ENCODE results near the gene B4GALT6. TPM values are rescaled to one million over a fixed set of nuclear protein-coding genes. Genes with fewer than 3 reads are reported as not detected.
"Not testable (repeated sequence)": the region's sequence is repeated elsewhere in the genome, so short reads cannot be mapped to it uniquely, and the experiment has no call there.

Gene B4GALT6, protein sequence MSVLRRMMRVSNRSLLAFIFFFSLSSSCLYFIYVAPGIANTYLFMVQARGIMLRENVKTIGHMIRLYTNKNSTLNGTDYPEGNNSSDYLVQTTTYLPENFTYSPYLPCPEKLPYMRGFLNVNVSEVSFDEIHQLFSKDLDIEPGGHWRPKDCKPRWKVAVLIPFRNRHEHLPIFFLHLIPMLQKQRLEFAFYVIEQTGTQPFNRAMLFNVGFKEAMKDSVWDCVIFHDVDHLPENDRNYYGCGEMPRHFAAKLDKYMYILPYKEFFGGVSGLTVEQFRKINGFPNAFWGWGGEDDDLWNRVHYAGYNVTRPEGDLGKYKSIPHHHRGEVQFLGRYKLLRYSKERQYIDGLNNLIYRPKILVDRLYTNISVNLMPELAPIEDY
- 1 to 10 TPM; 1.1 to 2.0 TPM for total RNA-seq

DNA sequence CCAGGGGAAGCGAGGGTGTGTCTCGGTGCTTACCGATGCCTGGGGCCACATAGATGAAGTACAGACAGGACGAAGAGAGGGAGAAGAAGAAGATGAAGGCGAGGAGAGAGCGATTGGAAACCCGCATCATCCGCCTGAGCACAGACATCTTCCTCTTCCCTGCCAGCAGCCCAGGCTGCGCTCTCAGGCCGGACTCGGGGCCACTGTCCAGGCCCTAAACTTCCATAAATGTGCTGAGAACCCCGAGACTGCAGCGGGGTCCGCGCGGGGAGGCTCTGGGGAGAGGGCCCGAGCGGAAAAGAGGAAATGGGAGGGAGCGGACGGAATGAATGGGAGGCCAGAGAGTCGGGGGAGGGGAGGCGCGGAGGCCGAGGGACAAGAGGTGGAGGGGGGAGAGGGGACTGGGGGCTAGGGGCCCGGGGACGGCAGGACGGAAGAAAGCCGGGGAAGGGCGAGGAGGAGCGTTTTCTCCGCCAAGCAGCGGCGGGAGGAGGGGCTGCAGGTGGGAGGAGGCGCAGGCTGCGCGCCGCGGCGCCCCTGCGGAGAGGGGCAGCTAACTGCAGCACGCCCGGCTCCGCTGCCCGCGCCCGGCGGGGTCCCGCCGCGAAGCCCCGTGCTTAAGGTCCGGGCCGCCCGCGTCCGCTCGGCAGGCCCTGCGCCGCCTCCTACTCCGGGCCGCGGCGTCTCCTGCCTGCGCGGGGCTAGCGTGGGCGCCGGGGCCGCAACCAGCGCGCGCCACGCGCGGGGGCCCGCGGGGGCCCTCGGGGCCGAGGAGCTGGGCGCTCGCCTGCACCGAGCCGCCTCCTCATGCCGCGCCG lies at the start of gene B4GALT6:
B4GALT6 (minus strand) TSS at position 303 of the 818 bp plus-strand sequence; CDS start at position 148, 155 bp downstream.
- Mint-ChIP-seq H3K9me3 (no peaks in the 10 kb centered on the region), H3K36me3 (ENCODE audit: low read depth) (no peaks in the 10 kb centered on the region), H3K27me3 (peaks cover 49% of the 10 kb centered on the region), H3K4me1 (peaks cover 20% of the 10 kb centered on the region), H3K27ac (peak within 1 kb of the TSS; percentile 43), H3K4me3 (peak within 1 kb of the TSS; percentile 75)
- POLR2A ChIA-PET: no interaction called here
- CTCF ChIA-PET: interaction anchor here (0.5 to 1.3 kb wide), 3 partner anchors 15 to 417 kb away, joined by 3 to 4 read pairs (median 3); no protein-coding TSS in a partner anchor
- DNase-seq: peak; percentile 12

DNA sequence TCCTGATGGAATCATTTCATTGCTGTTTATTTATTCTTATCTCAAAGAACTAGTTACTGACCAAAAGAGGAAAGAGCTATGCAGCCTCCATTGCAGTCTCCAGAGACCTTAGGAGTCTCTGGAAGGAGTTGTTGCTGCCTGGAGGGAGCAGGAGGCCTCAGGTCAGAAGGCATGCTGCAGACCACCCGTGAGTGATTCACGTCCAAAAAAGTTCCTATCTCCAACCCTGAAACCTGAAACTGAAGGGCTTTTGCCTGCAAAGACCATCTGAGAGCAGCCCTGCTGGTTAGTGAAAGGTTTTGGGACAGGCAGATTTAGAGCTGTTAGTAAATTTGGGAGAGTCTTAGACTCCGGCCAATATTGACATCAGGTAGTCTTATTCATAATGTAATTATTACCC lies 47.2 kb upstream of the B4GALT6 start:
- CTCF ChIA-PET: interaction anchor here (1.3 kb wide), 1 partner anchor 10 kb away, joined by 3 read pairs; no protein-coding TSS in a partner anchor
- POLR2A ChIA-PET: no interaction called here
- no peak overlapping the region for H3K4me3 Mint-ChIP-seq
- no peak for DNase-seq
- peaks cover 22% of the 10 kb centered on the region for H3K27me3 Mint-ChIP-seq
- no peaks in the 10 kb centered on the region for H3K9me3 Mint-ChIP-seq
- H3K36me3 Mint-ChIP-seq (ENCODE audit: low read depth): no peaks in the 10 kb centered on the region
- H3K4me1 Mint-ChIP-seq: no peaks in the 10 kb centered on the region
- H3K27ac Mint-ChIP-seq: no peak overlapping the region

DNA sequence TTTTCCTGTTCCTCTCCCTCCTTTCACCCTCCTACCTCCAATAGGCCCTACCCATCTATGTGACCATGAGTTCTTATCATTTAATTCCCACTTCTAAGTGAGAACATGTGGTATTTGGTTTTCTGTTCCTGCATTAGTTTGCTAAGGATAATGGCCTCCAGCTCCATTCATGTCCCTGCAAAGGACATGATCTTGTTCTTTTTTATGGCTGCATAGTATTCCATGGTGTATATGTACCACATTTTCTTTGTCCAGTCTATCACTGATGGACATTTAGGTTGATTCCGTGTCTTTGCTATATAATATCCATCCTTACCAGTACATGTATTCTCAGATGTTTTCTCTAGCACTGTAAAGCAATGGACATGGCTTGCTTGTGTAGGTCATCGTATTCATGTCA lies 44.8 kb upstream of the B4GALT6 start:
- H3K4me1 Mint-ChIP-seq; H3K9me3 Mint-ChIP-seq; H3K36me3 Mint-ChIP-seq (ENCODE audit: low read depth); H3K27ac Mint-ChIP-seq; H3K4me3 Mint-ChIP-seq; POLR2A ChIA-PET; CTCF ChIA-PET; DNase-seq: not testable (repeated sequence)
- peaks cover 26% of the 10 kb centered on the region for H3K27me3 Mint-ChIP-seq

DNA sequence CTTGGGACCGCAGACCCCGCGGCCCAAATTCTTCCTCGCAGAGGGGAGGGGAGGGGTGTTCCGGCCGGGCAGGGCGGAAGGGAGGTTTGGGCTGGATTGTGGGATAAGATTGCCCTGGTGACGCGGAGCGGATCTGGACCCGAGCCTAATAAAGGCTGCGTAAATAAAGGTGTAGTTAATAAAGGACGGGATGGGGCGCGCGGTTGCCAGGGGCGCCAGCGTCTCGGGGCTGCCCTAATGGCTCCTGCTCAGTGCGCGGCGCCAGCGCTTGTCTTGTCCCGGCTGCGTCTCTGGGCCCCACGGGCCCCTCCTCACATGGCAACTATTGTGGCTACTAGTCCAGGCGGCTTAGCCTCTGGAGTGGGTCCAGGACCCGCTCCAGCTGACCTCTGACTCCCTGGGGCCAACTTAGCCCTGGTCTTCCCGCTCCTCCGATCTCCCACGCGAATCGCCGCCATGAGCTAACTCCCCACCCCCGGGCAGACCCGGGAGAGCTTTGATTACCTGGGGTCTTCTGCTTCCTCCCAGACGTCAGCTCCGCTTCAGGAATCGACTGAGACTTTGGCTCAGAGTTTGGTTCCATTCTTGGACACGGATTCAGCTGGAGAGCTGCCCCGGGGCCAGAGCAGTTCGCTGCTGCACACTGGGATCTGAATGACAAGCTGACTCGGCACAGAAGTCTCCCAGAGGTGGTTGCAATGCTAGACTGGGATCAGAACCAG lies 39.8 kb upstream of the B4GALT6 start:
- Mint-ChIP-seq H3K4me1 (peaks cover 4% of the 10 kb centered on the region), H3K27me3 (peaks cover 27% of the 10 kb centered on the region), H3K9me3 (peaks cover 5% of the 10 kb centered on the region), H3K27ac (no peak overlapping the region), H3K4me3 (peak overlapping the region; percentile 55), H3K36me3 (ENCODE audit: low read depth) (peaks cover 3% of the 10 kb centered on the region)
- CTCF ChIA-PET: interaction anchor here (1.0 to 1.1 kb wide), 2 partner anchors 7 to 9 kb away, joined by 3 read pairs; no protein-coding TSS in a partner anchor
- DNase-seq: no peak
- POLR2A ChIA-PET: no interaction called here

DNA sequence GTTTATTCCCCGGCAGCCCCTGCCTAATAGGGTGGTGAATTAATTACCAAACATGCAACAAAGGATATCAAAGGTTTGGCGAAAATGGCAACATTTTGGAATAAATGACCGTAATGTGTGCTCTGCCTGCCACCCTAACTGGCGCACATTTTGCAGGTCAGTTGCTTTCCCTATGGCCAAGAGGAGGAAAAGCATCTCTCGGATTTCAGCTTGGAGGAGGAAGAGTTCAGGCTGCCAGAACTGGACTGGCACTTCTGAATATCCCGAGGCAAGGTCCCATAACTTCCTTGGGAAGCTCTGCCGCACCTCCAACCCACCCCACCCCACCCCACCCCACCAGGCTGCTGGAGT lies 39.2 kb upstream of the B4GALT6 start:
- Mint-ChIP-seq H3K9me3 (peaks cover 5% of the 10 kb centered on the region), H3K4me1 (peaks cover 4% of the 10 kb centered on the region), H3K4me3 (no peak overlapping the region), H3K36me3 (ENCODE audit: low read depth) (peaks cover 3% of the 10 kb centered on the region), H3K27ac (no peak overlapping the region), H3K27me3 (peaks cover 27% of the 10 kb centered on the region)
- CTCF ChIA-PET: interaction anchor here (1.4 kb wide), 1 partner anchor 39 kb away, joined by 3 read pairs; the partner anchor contains the start of gene B4GALT6
- POLR2A ChIA-PET: no interaction called here
- no peak for DNase-seq

DNA sequence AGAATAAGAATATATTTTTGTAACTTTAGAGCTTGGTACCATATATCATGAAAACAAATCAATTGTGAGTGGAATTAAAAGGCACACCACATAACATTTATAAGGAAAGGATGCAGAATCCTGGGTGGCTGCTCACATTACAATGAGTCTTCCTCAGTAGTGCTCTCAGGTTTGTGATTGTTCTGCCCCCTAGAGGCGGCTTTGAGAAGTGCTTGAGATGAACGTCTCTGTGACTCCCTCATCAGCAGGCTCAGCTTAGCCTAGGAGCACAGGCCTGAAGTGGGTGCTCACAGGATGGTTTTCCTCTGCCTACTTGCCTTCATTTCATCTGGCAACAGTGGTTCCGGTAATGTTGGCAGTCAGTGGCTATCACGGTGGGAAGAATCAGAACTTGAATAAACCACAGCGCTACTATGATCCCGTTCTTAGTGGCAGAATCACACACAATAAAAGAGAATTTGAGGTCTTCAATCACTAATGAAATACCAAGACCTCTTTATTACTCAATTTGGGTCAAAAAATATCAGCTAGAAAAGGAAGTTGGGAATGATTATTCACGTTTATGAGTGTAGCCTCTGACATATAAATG lies 38.1 kb upstream of the B4GALT6 start:
- H3K27ac Mint-ChIP-seq: no peak overlapping the region
- peaks cover 5% of the 10 kb centered on the region for H3K9me3 Mint-ChIP-seq
- CTCF ChIA-PET: interaction anchor here (0.9 to 1.4 kb wide), 3 partner anchors 8 to 166 kb away, joined by 3 to 7 read pairs (median 3); partner anchors contain the start of gene B4GALT6
- H3K4me3 Mint-ChIP-seq: no peak overlapping the region
- DNase-seq: peak; percentile 84
- H3K4me1 Mint-ChIP-seq: peaks cover 4% of the 10 kb centered on the region
- POLR2A ChIA-PET: no interaction called here
- H3K36me3 Mint-ChIP-seq (ENCODE audit: low read depth): peaks cover 3% of the 10 kb centered on the region
- peaks cover 26% of the 10 kb centered on the region for H3K27me3 Mint-ChIP-seq

DNA sequence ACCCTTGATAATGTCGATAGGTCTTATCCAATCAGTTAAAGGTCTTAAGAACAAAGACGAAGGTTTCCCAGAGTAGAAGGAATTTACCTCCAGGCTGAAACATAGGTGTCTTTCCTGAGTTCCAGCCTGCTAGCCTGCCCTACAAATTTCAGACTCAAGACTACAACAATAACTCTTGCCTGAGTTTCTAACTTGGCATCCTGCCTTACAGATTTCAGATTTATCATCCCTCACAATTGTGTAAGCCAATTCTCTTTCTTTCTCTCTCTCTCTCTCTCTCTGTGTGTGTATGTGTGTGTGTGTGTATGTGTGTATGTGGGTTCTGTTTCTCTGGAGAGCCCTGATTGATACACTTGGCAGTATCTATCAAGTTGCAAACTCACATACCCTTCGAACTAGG lies 37.2 kb upstream of the B4GALT6 start:
- Mint-ChIP-seq H3K9me3 (peaks cover 5% of the 10 kb centered on the region), H3K27ac (no peak overlapping the region), H3K27me3 (peaks cover 23% of the 10 kb centered on the region), H3K4me1 (peaks cover 4% of the 10 kb centered on the region), H3K36me3 (ENCODE audit: low read depth) (peaks cover 3% of the 10 kb centered on the region), H3K4me3 (no peak overlapping the region)
- CTCF ChIA-PET: interaction anchor here (1.0 kb wide), 1 partner anchor 165 kb away, joined by 7 read pairs; no protein-coding TSS in a partner anchor
- DNase-seq: no peak
- POLR2A ChIA-PET: no interaction called here

DNA sequence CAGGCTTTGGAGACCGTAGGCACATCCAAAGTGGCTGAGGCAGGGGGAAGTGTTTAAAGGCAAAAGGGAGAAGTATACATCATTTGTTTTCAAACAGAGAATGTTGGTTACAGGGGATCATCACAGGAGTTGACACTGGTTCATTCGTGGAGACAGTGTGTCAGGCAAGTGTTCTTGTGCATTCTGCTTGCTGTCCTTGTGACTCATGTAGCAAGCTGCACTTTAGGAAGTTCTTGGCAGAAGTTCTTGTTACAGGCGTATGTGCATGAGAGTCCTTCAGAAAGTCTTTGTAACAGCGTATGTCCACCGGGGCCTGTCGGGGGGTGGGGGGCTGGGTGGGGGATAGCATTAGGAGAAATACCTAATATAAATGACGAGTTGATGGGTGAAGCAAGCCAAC lies 36.5 kb upstream of the B4GALT6 start:
- H3K4me3 Mint-ChIP-seq: no peak overlapping the region
- peaks cover 4% of the 10 kb centered on the region for H3K4me1 Mint-ChIP-seq
- peaks cover 5% of the 10 kb centered on the region for H3K9me3 Mint-ChIP-seq
- H3K27ac Mint-ChIP-seq: no peak overlapping the region
- CTCF ChIA-PET: no interaction called here
- DNase-seq: no peak
- H3K36me3 Mint-ChIP-seq (ENCODE audit: low read depth): peaks cover 3% of the 10 kb centered on the region
- POLR2A ChIA-PET: no interaction called here
- H3K27me3 Mint-ChIP-seq: peaks cover 23% of the 10 kb centered on the region

DNA sequence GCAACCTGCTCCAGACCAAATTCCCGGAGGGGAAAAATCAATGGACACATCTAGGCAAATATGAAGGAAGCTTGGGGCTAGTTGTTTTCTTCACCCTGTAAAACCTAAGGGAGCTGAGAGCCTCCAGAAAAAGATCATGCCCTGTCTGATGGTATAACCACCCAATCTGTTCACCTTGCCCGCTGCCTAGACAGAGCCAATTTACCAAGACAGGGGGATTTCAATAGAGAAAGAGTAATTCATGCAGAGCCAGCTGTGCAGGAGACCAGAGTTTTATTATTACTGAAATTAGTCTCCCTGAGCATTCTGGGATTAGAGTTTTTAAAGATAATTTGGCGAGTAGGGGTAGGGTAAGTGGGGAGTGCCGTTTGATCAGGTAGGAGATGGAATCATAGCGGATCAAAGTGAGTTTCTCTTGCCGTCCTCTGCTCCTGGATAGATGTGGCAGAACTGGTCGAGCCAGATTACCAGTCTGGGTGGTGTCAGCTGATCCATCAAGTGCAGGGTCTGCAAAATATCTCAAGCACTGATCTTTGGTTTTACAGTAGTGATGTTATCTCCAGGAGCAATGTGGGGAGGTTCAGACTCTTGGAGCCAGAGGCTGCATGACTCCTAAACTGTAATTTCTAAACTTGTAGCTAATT lies 35.1 kb upstream of the B4GALT6 start:
- Mint-ChIP-seq H3K9me3 (peaks cover 5% of the 10 kb centered on the region), H3K36me3 (ENCODE audit: low read depth) (peaks cover 3% of the 10 kb centered on the region), H3K27me3 (peaks cover 20% of the 10 kb centered on the region), H3K27ac (no peak overlapping the region), H3K4me3 (no peak overlapping the region), H3K4me1 (peaks cover 3% of the 10 kb centered on the region)
- POLR2A ChIA-PET: no interaction called here
- no peak for DNase-seq
- CTCF ChIA-PET: interaction anchor here (0.6 kb wide), 1 partner anchor 101 kb away, joined by 6 read pairs; no protein-coding TSS in a partner anchor

DNA sequence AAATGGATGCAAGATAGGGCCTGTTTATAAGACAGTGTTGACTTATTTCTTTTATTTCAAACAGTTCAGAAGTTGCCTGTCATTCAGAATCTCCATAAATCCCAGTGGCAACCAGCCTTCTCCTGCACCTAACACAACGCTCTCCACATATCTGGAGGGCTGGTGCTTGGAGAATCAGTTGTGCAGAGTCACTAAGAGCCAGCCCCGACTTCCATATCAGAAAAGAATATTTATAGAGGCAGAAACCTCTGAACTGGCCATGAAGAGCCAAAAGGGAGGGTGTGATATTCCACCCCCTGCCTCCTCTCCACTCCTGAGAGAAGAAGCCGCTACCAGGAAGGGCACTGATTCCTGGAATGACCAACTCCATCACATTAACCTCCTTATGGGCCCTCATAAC lies 34.0 kb upstream of the B4GALT6 start:
- H3K4me3 Mint-ChIP-seq: no peak overlapping the region
- peaks cover 12% of the 10 kb centered on the region for H3K27me3 Mint-ChIP-seq
- CTCF ChIA-PET: no interaction called here
- H3K4me1 Mint-ChIP-seq: no peaks in the 10 kb centered on the region
- DNase-seq: no peak
- H3K9me3 Mint-ChIP-seq: peaks cover 5% of the 10 kb centered on the region
- H3K36me3 Mint-ChIP-seq (ENCODE audit: low read depth): peaks cover 3% of the 10 kb centered on the region
- H3K27ac Mint-ChIP-seq: no peak overlapping the region
- POLR2A ChIA-PET: no interaction called here

DNA sequence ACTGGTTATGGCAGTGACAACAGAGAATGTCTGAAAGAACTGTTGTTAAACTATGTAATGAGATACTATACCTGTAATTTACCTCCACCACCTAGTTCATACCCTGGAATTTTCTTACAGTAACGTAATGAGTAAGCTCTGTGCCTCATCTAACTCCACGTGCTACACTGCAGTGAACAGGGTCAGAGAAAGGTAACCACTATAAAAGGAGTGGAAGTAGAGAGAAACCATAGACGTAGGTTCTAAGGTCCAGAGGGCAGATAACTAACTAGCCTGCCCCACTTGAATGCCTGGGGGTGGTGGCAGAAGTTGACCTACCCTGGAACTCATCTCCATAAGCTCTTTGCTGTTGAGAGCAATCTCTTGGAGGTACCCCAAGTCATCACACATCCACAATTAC lies 32.0 kb upstream of the B4GALT6 start:
- H3K4me3 Mint-ChIP-seq: no peak overlapping the region
- peaks cover 5% of the 10 kb centered on the region for H3K9me3 Mint-ChIP-seq
- peaks cover 5% of the 10 kb centered on the region for H3K27me3 Mint-ChIP-seq
- no peak for DNase-seq
- peaks cover 3% of the 10 kb centered on the region for H3K36me3 Mint-ChIP-seq (ENCODE audit: low read depth)
- POLR2A ChIA-PET: no interaction called here
- no peaks in the 10 kb centered on the region for H3K4me1 Mint-ChIP-seq
- CTCF ChIA-PET: interaction anchor here (1.4 kb wide), 1 partner anchor 9 kb away, joined by 3 read pairs; no protein-coding TSS in a partner anchor
- H3K27ac Mint-ChIP-seq: no peak overlapping the region
